GM23248 (cell line): ENCODE data around the gene LMO7. TPM values are rescaled to one million over a fixed set of nuclear protein-coding genes. Genes with fewer than 3 reads are reported as not detected.

Source experiments
- DNase-seq: peaks from one replicate; pipeline ENCODE4 v3.0.0-alpha.2; 2015
- H2AFZ ChIP-seq: fragments of 200-600 bp; sonication (generic); 2 replicates; pipeline ENCODE4 v1.6.1; 2016; ENCODE audit warnings: antibody characterized with exemption
- H3F3A ChIP-seq: fragments of 200-600 bp; sonication (generic); 2 replicates; pipeline ENCODE4 v1.6.1; 2016; ENCODE audit warnings: mild to moderate bottlenecking, antibody characterized with exemption, mixed run types; ENCODE audit not compliant: insufficient read depth
- H3K27ac ChIP-seq: fragments of 200-600 bp; sonication (generic); 2 replicates; pipeline ENCODE4 v1.5.1; 2016; ENCODE audit warnings: mild to moderate bottlenecking
- H3K27me3 ChIP-seq: fragments of 200-600 bp; sonication (generic); replicated peaks from 2 replicates; pipeline ENCODE4 v1.6.1; 2016; ENCODE audit warnings: mild to moderate bottlenecking; ENCODE audit not compliant: insufficient read depth
- H3K36me3 ChIP-seq: fragments of 200-600 bp; sonication (generic); 2 replicates; pipeline ENCODE4 v1.6.1; 2016; ENCODE audit warnings: low read depth, mild to moderate bottlenecking
- H3K4me1 ChIP-seq: fragments of 200-600 bp; sonication (generic); 2 replicates; pipeline ENCODE4 v1.6.1; 2016; ENCODE audit warnings: mild to moderate bottlenecking; ENCODE audit not compliant: insufficient read depth
- H3K4me2 ChIP-seq: fragments of 200-600 bp; sonication (generic); one replicate; pipeline ENCODE4 v1.6.1; 2016; ENCODE audit warnings: mild to moderate bottlenecking; ENCODE audit not compliant: unreplicated experiment
- H3K4me3 ChIP-seq: fragments of 200-600 bp; sonication (generic); 2 replicates; pipeline ENCODE4 v1.5.1; 2016; ENCODE audit warnings: mild to moderate bottlenecking
- H3K79me2 ChIP-seq: fragments of 200-600 bp; sonication (generic); 2 replicates; pipeline ENCODE4 v1.6.1; 2016; ENCODE audit warnings: mild to moderate bottlenecking; ENCODE audit not compliant: insufficient read depth
- H3K9ac ChIP-seq: fragments of 200-600 bp; sonication (generic); 2 replicates; pipeline ENCODE4 v1.6.1; 2016; ENCODE audit warnings: mild to moderate bottlenecking
- H3K9me2 ChIP-seq: fragments of 200-600 bp; sonication (generic); 2 replicates; pipeline ENCODE4 v1.6.1; 2016; ENCODE audit warnings: mixed run types, mild to moderate bottlenecking, moderate library complexity; ENCODE audit not compliant: insufficient read depth
- H3K9me3 ChIP-seq: fragments of 200-600 bp; sonication (generic); one replicate; pipeline ENCODE4 v1.6.1; 2017; ENCODE audit warnings: low read depth
- H4K20me1 ChIP-seq: fragments of 200-600 bp; sonication (generic); 2 replicates; pipeline ENCODE4 v1.6.0; 2016; ENCODE audit not compliant: insufficient read depth
- EZH2 ChIP-seq: fragments of 200-600 bp; sonication (generic); IDR thresholded peaks from 2 replicates; pipeline ENCODE4 v1.6.1; 2018; ENCODE audit warnings: antibody characterized with exemption, mild to moderate bottlenecking; ENCODE audit not compliant: insufficient read depth, poor library complexity, severe bottlenecking
- EZH2phosphoT487 ChIP-seq: fragments of 200-600 bp; sonication (generic); IDR thresholded peaks from 2 replicates; pipeline ENCODE4 v1.6.1; 2018; ENCODE audit warnings: antibody characterized with exemption, moderate library complexity, mild to moderate bottlenecking, low read depth; ENCODE audit not compliant: insufficient read depth
- WGBS, 2 experiments: methylation state at CpG; one replicate each; pipeline ENCODE4 v1.1.6; 2015 to 2017; ENCODE audit warnings: low lambda C conversion rate in 2 of 2, low coverage in 1 of 2; ENCODE audit errors: missing lambda C conversion rate in 2 of 2; 5-methylcytosine and 5-hydroxymethylcytosine counted together
- in situ Hi-C: fragments of 300-500 bp; cut with MboI; formaldehyde crosslinking; loops from 2 replicates; pipeline ENCODE4 v1.15.0; 2020
- polyA plus RNA-seq: library from polyadenylated mRNA; unstranded; fragments of >200 nt; fragmentation: Nextera tagmentation; extraction: Ambion mirVana; gene quantifications from 2 replicates; pipeline ENCODE4 v1.2.1, GENCODE V29; 2016
- total RNA-seq: library from RNA; depleted of rRNA; stranded (reverse); fragments of >200 nt; shearing (Covaris generic); gene quantifications from 2 replicates; pipeline ENCODE4 v1.2.3, GENCODE V29; 2014

The LMO7 gene
- total and polyA plus RNA-seq, 2 experiments from 2014 or later, result 288 to 318 TPM

DNA sequence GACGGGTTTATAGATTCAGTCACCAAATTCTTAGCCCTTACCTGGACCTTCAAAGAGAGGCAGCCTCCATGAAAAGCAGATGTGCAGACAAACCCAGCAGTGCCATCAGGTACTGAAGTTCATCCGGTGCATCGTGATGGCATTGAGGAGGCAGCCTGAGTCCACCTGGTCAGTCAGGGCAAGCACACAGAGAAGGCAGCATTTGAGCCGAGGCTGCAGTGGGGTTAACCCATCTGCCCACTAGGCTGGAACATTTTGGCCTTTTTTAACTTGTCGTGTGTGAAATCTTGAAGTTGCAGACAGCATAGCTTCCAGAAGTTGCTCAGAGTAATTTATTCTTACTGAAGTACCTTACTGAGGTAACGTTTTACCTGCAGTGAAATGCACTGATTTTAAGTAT, 4.9 kb downstream of the LMO7 start:
- Histone ChIP-seq H3K9ac (no peak overlapping the region), H3K9me3 (no peaks in the 10 kb centered on the region), H3K4me3 (no peak overlapping the region), H3K79me2 (peaks cover 97% of the 10 kb centered on the region), H2AFZ (no peak overlapping the region), H3F3A (peaks cover 40% of the 10 kb centered on the region), H3K27ac (no peak overlapping the region), H4K20me1 (peaks cover 22% of the 10 kb centered on the region), H3K36me3 (peaks cover 13% of the 10 kb centered on the region), H3K4me1 (peaks cover 31% of the 10 kb centered on the region), H3K9me2 (no peaks in the 10 kb centered on the region), H3K27me3 (no peaks in the 10 kb centered on the region), H3K4me2 (no peak overlapping the region)
- no peak for DNase-seq
- WGBS, 2 experiments, result 84 to 91% methylated on average over 6 of the region's 6 CpGs
- in situ Hi-C loops, result no loop called here
- no peak for TF ChIP-seq EZH2
- TF ChIP-seq EZH2phosphoT487, result no peak

DNA sequence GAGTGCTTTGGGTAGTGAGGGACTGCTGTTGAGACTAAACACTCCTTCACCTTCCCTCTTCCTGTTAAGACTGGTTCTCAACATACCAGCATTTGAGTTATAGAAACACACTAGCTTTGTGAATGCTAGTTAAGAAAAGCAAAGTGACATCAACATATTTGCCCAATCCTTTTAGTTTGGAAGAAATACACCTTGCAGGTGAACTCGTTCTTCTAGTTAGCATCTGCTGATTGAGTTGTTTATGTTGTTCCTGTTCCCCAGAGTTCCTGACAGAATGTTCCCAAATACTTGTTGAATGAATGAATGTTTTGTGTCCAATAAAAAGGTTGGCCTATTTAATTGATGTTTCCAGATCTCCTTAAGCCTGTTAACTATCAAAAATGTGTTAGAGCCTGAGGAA, 7.1 kb downstream of the LMO7 start:
- H3K79me2 ChIP-seq, result peaks cover 100% of the 10 kb centered on the region
- no peak overlapping the region for H2AFZ ChIP-seq
- no peaks in the 10 kb centered on the region for H3K27me3 ChIP-seq
- no peaks in the 10 kb centered on the region for H3K9me3 ChIP-seq
- in situ Hi-C loops, result no loop called here
- DNase-seq, result no peak
- no peak overlapping the region for H3K9ac ChIP-seq
- H3F3A ChIP-seq, result peaks cover 42% of the 10 kb centered on the region
- no peak overlapping the region for H3K4me3 ChIP-seq
- peaks cover 45% of the 10 kb centered on the region for H3K4me1 ChIP-seq
- H3K27ac ChIP-seq, result no peak overlapping the region
- 84 to 94% methylated on average over 1 of the region's 1 CpG for WGBS, 2 experiments
- peaks cover 13% of the 10 kb centered on the region for H3K36me3 ChIP-seq
- no peaks in the 10 kb centered on the region for H3K9me2 ChIP-seq
- H3K4me2 ChIP-seq, result peak overlapping the region; percentile 17
- TF ChIP-seq EZH2 (no peak), EZH2phosphoT487 (no peak)
- H4K20me1 ChIP-seq, result peaks cover 22% of the 10 kb centered on the region

DNA sequence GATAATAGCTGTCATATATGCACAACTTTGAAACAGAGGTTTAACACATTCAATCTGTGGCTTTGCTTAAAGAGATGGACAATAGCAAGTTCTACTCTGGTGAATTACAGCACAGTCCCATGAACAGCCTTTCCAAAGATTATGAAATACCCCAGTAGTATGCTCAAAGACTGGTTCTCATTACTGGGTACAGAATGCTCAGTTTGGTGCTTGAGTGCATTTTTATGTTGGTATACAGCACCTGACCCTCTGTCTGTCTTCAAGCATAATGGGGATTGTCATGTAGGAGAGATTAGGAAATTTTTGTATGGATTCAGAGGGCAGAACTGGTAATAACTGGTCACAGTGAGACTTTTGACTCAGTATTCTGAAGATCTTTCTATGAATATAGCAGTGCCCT, 7.6 kb downstream of the LMO7 start:
- Histone ChIP-seq H3K36me3 (peaks cover 17% of the 10 kb centered on the region), H3K27me3 (no peaks in the 10 kb centered on the region), H3K27ac (no peak overlapping the region), H3F3A (peaks cover 45% of the 10 kb centered on the region), H2AFZ (no peak overlapping the region), H3K4me2 (peak overlapping the region; percentile 17), H3K9ac (no peak overlapping the region), H3K9me2 (no peaks in the 10 kb centered on the region; the same call in 1 of the 2 replicates), H3K79me2 (peaks cover 100% of the 10 kb centered on the region), H3K4me1 (peaks cover 49% of the 10 kb centered on the region), H3K4me3 (no peak overlapping the region), H3K9me3 (no peaks in the 10 kb centered on the region), H4K20me1 (peaks cover 25% of the 10 kb centered on the region)
- in situ Hi-C loops, result no loop called here
- DNase-seq, result no peak
- TF ChIP-seq EZH2phosphoT487, result no peak

DNA sequence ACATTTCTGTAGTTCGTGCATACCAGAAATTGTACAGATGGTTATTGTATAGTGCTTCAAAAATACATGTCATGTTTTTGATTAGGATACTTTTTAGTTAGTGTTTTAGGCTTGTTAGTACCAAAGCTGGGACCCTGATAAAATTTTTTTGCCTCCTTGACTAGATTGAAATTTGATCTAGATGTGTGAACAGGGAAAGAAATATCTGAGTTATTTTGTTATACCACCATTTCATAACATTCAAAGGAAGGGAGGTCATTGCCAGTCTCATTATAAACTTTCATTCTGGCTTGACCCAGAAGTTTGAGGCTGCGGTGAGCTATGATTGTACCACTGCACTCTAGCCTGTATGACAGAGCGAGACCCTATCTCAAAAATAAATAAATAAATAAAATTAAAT, 9.0 kb downstream of the LMO7 start:
- Histone ChIP-seq H3K4me2 (no peak overlapping the region), H3K4me1 (peaks cover 41% of the 10 kb centered on the region), H3K27ac (no peak overlapping the region), H3K79me2 (peaks cover 100% of the 10 kb centered on the region), H3K9me3 (no peaks in the 10 kb centered on the region), H3K36me3 (peaks cover 14% of the 10 kb centered on the region; the same call in 1 of the 2 replicates), H3K27me3 (no peaks in the 10 kb centered on the region), H3F3A (peaks cover 55% of the 10 kb centered on the region), H3K9me2 (no peaks in the 10 kb centered on the region; the same call in 1 of the 2 replicates), H2AFZ (no peak overlapping the region), H3K9ac (no peak overlapping the region), H4K20me1 (peaks cover 24% of the 10 kb centered on the region), H3K4me3 (no peak overlapping the region)
- in situ Hi-C loops, result no loop called here
- WGBS, 2 experiments, result 99 to 100% methylated on average over 3 of the region's 3 CpGs
- no peak for DNase-seq
- TF ChIP-seq EZH2phosphoT487, result no peak
- no peak for TF ChIP-seq EZH2

DNA sequence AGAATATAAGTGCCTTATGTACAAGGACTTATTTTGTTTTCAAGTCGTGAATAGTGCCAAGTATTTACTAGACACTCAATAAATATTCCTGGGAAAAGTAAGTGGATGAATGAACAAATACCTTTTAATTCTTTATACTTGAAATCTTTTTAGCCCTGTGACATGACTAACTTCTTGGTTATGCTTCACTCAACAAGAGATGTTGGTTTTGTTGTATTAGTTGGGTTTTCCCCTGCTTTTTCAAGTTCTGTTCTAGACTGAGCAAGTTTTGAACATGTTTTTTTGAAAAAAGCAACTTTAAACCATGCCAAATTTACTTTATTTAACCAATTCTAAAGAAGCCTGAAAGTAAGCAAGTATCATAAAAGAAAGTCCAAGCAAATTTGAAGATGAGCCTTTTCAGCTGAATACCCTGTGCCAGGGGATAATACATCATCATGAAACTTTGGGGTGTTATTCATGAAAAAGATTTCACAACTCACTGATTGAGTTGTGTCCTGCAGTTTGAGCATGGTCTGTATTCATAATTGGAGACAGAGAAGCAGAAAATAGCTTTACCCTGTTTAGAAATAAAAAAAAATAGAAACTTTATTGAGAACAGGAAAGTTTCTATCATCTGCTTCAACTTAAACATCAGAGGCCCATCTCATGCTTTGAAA, 11.1 kb downstream of the LMO7 start:
- H3K4me2 ChIP-seq, result no peak overlapping the region
- H3K9me3 ChIP-seq, result no peaks in the 10 kb centered on the region
- H3K79me2 ChIP-seq, result peaks cover 100% of the 10 kb centered on the region
- peaks cover 24% of the 10 kb centered on the region for H4K20me1 ChIP-seq
- no peak for TF ChIP-seq EZH2phosphoT487
- no peak for TF ChIP-seq EZH2
- in situ Hi-C loops, result no loop called here
- no peaks in the 10 kb centered on the region; the same call in 1 of the 2 replicates for H3K9me2 ChIP-seq
- H2AFZ ChIP-seq, result no peak overlapping the region
- 12 to 18% methylated on average over 1 of the region's 1 CpG for WGBS, 2 experiments
- DNase-seq, result peak; percentile 53
- peaks cover 67% of the 10 kb centered on the region for H3F3A ChIP-seq
- 0 out of 2 replicates have a peak overlapping the region, but pooled peaks have one; percentile 0 for H3K4me3 ChIP-seq
- peaks cover 53% of the 10 kb centered on the region for H3K4me1 ChIP-seq
- H3K27me3 ChIP-seq, result no peaks in the 10 kb centered on the region
- H3K27ac ChIP-seq, result peak overlapping the region; percentile 30; the same call in 1 of the 2 replicates
- H3K36me3 ChIP-seq, result peaks cover 12% of the 10 kb centered on the region
- no peak overlapping the region for H3K9ac ChIP-seq
